GM19463 (cell line): ENCODE data around the gene SUSD1.
"Not testable (repeated sequence)": the region's sequence is repeated elsewhere in the genome, so short reads cannot be mapped to it uniquely, and the experiment has no call there.

Source experiments
- ATAC-seq: cut with Tn5 transposase; IDR thresholded peaks from one replicate; pipeline ENCODE4 v1.9.1; 2021; ENCODE audit warnings: mild to moderate bottlenecking, moderate library complexity; ENCODE audit not compliant: unreplicated experiment

SUSD1 gene

DNA sequence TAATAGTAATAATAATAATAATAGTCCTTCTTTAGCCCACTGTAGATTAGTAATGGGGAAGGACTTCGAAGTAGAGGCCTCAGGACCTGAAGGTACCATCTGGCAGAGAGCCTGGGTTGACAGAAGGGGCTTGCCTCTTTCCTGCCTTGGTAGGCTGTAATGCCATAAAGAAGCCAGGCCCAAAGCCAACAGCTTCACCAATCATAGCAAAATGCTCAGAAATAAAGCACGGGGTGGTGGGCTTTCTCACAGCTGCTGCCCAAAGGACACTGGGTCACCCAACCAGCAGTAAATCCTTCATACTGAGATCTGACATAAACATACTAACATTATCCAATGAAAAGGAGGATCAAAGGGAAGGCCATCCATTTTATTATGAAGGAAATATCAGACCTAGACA, 70.7 kb downstream of the SUSD1 start:
- ATAC-seq, result no peak

DNA sequence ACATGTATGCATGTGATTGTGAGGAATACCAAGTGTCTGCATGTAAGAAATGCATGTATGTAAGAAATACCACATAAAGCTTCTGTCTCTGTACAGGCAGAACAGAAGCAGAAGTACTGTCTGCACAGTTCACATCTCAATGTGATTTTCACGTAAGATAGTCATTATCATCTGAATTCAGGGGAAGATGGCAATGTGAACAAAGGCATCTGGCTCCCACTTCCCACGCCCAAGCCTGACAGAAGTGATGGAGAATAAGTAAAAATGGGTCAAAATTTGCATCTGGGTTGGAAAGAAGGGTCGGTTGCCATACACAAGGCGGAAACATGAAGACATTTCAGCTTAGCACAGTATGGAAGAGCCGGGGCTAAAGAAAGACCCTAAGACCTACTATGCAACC, 71.7 kb downstream of the SUSD1 start:
- no peak for ATAC-seq

DNA sequence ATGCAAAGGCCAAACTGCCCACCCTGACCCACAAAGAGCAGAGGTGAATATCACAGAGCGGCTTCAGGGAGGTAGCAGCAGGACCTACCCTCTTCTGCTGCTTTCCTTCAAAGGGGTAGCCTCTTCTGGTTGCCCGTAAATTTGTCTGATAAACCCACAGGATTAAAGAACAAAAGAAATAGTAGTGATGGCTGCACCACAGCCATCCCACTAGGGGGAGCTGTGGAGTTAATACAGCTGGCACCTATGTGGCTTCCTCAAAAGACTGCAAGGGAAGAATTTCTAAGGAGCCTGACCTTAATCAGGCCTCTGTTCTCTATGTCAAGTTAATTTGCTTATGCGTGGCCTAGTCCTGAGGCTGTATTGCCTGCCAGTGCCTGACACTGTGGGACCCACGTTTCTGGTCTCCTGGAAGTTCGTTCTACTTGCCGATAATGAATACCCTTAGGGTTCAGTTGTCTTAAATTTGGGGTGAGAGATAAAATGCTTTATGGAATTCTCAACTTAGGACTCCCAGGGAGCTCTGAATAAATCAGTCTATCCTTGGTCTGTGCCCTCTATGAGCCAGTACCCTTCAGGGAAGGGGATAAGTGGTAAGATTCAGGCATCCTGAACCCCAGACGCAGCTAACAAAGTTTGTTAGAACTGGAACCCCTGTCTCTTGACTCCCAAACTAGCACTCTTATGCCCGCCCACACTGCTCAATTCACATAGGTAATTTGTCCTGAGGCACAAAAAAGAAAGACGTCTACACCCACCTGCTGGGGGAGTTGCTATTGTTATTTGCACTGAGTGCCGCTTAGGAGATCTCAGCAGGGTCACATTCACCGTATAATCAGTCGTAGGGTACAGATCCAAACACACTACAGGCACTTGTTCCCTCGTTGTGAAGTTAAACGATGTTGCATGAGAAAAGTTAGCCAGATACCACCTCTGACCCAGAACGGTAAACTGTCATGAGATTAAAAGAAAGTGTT, 77.1 kb downstream of the SUSD1 start:
- ATAC-seq, result peak; percentile 63

DNA sequence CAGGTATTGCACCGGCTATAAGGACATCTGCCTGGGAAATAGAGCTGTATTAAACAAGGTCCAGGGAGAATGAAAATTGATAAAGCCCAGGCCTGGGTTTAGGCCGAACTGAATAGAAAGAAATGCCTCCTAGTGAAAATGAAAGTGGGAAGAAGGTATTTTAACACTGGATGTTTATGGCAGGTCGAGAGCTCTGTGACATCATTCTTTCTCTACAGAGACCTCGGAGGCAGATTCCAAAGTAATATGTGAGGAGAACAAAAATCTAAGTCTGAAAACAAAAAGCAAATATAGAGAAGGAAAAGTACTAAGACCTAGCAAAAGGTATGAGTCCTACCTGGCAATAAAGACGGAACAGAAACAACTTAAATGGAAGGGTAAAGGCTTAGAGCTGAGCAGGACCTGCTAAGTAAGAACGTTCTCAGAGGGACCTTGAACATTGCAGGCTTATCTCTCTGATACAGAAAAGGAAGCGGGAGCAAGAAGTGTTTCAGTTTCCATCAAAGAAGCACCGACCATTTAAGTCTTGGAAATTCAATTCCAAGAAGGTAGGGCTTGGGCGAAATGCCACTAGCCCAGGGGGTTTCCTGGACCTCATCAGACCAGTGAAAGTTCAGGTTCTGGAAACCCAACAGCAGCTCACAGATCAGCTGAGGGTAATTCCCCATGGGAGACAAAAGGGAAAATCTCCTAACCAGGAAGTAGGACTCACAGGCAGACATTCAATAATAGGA, 80.0 kb downstream of the SUSD1 start:
- no peak for ATAC-seq

DNA sequence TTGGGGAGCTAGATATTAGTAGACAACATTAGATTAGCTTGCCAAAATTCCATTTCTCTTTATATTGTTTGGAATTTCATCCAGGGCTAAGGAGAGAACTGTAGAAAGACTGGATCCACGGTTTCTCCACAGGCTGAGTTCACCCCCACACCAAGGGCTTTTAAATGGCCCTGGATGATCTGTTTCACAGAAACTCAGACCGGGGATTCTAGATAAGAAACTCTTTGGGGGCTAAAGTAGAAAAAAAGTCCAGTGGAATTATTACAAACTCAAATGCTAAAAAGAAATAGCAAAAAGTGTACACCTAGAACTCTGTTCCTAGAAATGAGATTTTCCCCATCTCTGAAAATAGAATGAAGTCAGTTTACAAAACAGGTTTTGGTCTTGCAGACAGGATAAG, 80.9 kb downstream of the SUSD1 start:
- ATAC-seq, result no peak

- ATAC-seq, result no peak
These were observed 81.3 kb downstream of the SUSD1 start for GRCh38 chr9:112093870-112094216.

DNA sequence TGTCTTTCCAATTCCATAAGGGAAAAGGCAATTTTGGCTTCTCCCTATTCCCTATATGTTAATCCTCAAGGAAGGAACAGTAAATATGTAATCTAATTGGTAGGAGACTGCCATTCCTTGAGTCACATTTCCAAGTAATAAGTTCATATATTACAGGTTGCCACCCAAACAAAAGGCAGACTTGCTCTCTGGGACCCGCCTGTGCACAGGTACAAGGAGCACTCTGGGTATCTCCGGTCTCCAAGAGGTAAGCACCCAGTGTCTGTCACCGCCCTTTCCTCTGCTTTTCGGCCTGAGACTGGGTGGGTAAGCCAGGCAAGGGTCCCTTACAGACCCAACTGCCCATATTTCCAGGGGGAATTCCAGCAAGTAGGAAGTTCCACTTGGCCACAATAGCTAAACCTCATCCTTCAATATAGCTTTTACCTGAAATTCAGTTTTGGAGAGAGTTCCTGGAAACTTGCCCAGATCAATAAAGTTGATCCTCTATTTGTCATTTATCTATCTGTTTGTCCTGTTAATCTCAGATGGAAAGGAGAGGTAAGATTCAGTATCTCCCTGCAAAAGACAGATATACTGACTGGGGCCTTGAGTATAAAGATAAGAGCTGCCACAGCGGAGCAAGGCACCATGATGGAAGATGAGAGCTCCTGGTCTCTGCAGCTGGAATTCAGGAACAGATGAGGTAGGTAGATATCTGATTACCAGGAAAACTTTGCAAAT, 81.8 kb downstream of the SUSD1 start:
- no peak for ATAC-seq

DNA sequence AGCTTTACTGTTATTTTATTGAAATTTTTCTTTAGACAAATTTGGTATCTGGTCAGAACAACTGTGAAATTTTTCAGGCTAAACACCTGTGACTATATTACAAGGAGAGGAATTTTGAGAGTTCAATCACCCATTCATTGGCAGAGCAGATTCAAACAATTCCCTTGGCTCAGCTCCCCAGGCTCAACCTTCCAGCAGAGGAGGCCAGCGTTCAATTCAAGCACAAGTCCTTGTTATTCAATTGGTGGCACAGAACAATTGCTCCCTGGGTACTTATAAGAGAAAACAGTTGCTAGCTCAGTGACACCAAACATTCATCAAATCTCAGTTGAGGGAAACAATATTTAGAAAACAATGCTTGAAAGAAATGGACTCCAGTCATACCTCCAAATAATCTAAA, 83.3 kb downstream of the SUSD1 start:
- no peak for ATAC-seq

DNA sequence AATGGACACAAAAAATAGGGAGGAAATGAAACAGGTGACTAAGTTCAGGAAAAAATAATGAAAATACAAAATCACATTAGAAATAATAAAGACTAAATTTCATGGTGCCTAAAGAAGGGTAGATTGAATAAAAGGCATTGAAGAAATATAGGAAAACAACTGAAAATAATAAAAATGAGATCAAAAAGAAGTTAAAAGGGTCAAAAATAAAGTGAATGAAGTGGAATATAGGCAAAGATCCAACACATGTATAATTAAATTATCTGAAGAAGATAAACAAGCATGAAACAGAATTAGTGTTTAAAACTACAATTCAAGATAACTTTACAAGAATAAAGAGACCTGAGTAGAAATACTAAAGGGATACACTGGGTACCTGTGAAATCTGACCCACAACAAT, 87.6 kb downstream of the SUSD1 start:
- no peak for ATAC-seq

GRCh38 chr9:112086627-112087026, 88.5 kb downstream of the SUSD1 start:
- no peak for ATAC-seq

DNA sequence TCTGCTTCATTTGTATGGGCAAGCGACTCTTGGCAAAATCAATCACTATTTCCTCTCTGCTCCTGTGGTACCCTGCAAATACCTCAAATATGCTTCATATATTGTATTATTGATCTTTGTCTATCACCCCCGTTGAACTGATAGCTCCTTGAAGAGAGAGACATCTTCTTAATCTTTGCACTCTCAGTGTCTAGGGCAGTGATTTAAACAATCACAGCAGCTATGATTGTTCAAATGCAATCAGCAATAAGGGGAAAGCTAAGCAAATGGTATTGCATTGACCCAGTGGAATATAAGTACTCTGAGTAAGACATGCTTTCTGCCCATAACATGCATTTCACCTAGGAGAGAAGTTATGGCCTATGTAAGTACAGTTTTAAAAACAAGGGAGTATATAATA, 90.2 kb downstream of the SUSD1 start:
- ATAC-seq, result no peak

DNA sequence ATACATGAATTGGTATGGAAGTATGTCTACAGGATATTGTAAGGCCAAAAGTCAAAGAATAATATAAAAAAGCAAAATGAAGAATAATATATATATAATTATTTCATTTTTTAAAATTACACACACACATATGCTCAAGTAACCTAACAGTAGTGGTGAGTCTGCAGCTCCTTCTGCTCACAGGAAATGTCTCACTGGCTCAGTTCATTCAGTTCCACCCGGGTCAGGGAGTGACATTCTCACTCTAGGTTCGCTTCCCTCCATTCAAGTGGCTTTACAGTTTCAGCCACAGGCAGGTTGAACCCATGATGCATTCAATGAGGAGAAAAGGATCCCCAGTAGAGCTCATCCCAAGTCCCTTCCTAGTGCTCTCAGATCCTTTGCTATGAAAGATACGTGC, 90.8 kb downstream of the SUSD1 start:
- no peak for ATAC-seq

- no peak for ATAC-seq
These were observed 93.0 kb downstream of the SUSD1 start for GRCh38 chr9:112081918-112082729.

DNA sequence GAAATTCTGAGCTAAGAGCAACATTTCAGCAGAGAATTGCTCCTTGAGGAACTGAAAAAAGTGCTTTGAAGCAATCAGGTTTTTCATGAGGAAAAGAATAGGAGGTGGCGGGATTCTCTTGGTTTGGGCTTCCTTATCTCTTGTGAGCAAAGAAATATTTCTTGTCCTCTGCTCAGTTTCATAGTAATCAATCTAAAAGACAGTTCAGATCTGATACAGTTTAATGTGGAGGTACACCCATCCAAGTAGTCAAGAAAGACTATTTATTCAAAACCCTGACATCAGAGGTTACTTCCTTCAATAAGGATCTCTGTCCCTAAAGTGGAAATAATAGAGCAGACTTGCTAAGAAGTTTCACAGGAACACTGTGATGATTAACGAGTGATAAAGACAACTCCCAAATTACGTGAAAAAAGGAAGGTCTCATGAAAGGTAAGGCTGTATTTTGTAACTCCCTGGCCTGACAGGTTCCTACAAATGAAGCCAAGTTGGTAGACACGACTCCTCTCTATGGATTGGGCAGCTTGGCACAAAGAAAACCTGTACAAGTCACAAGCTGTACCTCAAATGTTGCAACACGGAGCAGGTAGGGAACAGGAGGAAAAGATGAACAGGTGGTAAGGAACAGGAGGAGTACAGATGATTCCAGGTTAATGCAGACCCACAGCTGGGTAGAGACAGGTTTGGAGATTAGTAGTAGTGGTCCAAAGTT, 94.1 kb downstream of the SUSD1 start:
- no peak for ATAC-seq

DNA sequence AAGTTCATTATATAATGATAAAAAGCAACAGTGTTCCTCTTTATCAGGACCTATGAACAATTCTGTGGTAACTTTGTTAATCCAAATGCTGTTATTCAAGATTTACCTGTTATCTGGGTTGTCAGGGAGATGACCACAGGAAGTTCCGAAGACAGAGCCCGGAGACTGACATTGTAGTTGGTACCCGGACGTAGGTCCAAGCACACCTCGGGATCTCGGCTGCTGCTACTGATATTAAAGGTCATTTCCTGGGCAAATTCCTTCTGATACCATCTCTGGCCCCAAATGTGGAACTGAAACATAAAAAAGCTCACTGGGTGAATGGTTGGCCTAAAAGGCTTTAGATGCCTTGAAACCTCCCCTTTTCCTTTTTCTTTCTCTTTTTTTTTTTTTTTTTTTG, 96.7 kb downstream of the SUSD1 start:
- peak; percentile 61 for ATAC-seq

- ATAC-seq, result no peak
These were observed 98.3 kb downstream of the SUSD1 start for GRCh38 chr9:112076814-112077213.

DNA sequence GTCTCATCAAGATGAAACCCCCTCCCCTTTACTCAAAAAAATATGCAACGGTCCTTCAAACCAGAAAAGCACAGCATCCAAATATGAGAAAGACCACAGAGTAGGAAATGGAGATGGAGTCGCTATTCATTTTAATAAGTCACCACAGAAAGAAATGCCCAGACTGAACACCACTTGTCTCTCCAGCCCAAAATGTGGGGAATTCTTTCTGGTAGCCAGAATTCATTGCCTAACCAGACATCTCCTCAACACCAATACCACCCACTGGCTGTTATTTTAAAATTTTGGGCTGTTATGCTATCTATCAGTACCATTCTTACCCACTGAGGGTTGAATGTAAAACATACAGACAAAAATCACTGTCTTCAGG, 100.1 kb downstream of the SUSD1 start:
- ATAC-seq, result peak; percentile 11

DNA sequence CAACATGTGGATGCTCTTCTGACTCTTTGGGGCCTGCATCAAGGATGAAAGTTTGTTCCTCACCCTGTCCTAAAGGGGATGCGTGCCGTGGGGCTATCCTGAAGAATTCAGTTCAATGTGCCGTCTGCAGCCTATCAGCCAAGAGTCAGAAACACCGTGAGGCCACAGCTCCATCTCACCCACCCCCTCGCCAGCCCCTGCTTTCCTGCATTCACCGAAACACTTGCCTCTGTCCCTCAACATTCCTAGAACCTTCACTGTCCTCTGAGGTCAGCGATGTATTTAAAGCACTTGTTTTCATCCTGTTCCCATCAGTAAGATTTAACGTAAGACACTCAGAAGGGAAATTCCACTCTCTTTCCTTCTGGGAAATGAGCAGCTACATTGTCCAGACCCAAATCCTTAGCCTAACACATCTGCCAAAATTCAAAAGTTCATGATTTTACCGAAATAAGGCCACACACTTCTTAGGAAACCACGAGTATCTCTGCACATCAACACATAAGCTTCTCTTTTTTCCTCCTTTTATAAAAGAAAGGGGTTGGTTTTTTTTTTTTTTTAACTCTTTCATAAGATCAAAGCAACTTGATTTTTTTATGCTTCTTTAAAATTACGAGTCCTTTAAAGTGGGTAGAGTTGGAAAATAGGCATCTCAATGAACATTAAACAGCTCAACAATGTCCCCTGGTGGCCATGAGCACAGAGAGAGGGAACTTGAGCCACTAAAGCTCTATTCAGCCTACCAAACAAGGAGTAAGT, 100.7 kb downstream of the SUSD1 start:
- peak; percentile 49 for ATAC-seq

GRCh38 chr9:112073639-112074173, 101.4 kb downstream of the SUSD1 start:
- ATAC-seq, result not testable (repeated sequence)
